ENCODE measurements around the gene FMR1. TPM values are rescaled to one million over a fixed set of nuclear protein-coding genes. Genes with fewer than 3 reads are reported as not detected.

FMR1 gene
- total RNA-seq, 1 donor from 2014 or later: 34.7 TPM

Other genes starting within 250 kb of the FMR1 start
- gene FMR1NB, start 69.4 kb downstream of the FMR1 start, total RNA-seq: not detected in 2 replicates